H9 (cell line): ENCODE measurements around the gene RNF26. TPM values are rescaled to one million over a fixed set of nuclear protein-coding genes. Genes with fewer than 3 reads are reported as not detected.

ENCODE experiments used
- DNase-seq: peaks from one replicate; pipeline ENCODE4 v3.0.0-alpha.2; 2017
- H2AFZ ChIP-seq: one replicate; pipeline ENCODE4 v1.6.1; 2013; ENCODE audit warnings: mild to moderate bottlenecking, low read length, control low read depth, moderate library complexity
- H2AK5ac ChIP-seq: 2 replicates; pipeline ENCODE4 v1.6.1; 2013; ENCODE audit warnings: low read length, control low read depth, mixed read lengths; ENCODE audit not compliant: insufficient read length
- H2BK120ac ChIP-seq: one replicate; pipeline ENCODE4 v1.6.1; 2013; ENCODE audit warnings: low read depth, mild to moderate bottlenecking, low read length, control low read depth, inconsistent platforms; ENCODE audit not compliant: poor library complexity, severe bottlenecking
- H2BK12ac ChIP-seq: 2 replicates; pipeline ENCODE4 v1.6.1; 2013; ENCODE audit warnings: low read length, control low read depth, mixed read lengths, low read depth; ENCODE audit not compliant: insufficient read length
- H2BK15ac ChIP-seq: 2 replicates; pipeline ENCODE4 v1.6.1; 2013; ENCODE audit warnings: low read depth, low read length, control low read depth
- H2BK20ac ChIP-seq: one replicate; pipeline ENCODE4 v1.6.1; 2013; ENCODE audit warnings: low read depth, mild to moderate bottlenecking, low read length, control low read depth, inconsistent platforms; ENCODE audit not compliant: poor library complexity, severe bottlenecking
- H2BK5ac ChIP-seq: 2 replicates; pipeline ENCODE4 v1.6.1; 2013; ENCODE audit warnings: low read length, control low read depth, mixed read lengths; ENCODE audit not compliant: insufficient read length
- H3K14ac ChIP-seq: 2 replicates; pipeline ENCODE4 v1.6.1; 2013; ENCODE audit warnings: low read length, control low read depth; ENCODE audit not compliant: insufficient read depth
- H3K18ac ChIP-seq: 2 replicates; pipeline ENCODE4 v1.6.1; 2013; ENCODE audit warnings: low read depth, mild to moderate bottlenecking, mixed read lengths, low read length, control low read depth; ENCODE audit not compliant: insufficient read length
- H3K23ac ChIP-seq: 2 replicates; pipeline ENCODE4 v1.6.1; 2013; ENCODE audit warnings: low read length, control low read depth, mixed read lengths, low read depth; ENCODE audit not compliant: insufficient read length
- H3K23me2 ChIP-seq: 2 replicates; pipeline ENCODE4 v1.6.1; 2013; ENCODE audit warnings: low read depth, mild to moderate bottlenecking, mixed read lengths, low read length, control low read depth; ENCODE audit not compliant: insufficient read length, poor library complexity, severe bottlenecking
- H3K27ac ChIP-seq: 2 replicates; pipeline ENCODE4 v1.5.1; 2013; ENCODE audit warnings: low read length, control low read depth, mixed read lengths, low read depth; ENCODE audit not compliant: insufficient read length
- H3K27me3 ChIP-seq: 2 replicates; pipeline ENCODE4 v1.6.1; 2013; ENCODE audit warnings: low read length, control low read depth, inconsistent platforms; ENCODE audit not compliant: insufficient read depth
- H3K4ac ChIP-seq: 2 replicates; pipeline ENCODE4 v1.6.1; 2013; ENCODE audit warnings: low read depth, mild to moderate bottlenecking, control low read depth, inconsistent platforms, low read length, moderate library complexity
- H3K4me1 ChIP-seq: 2 replicates; pipeline ENCODE4 v1.6.1; 2013; ENCODE audit warnings: low read length, control low read depth, inconsistent platforms; ENCODE audit not compliant: insufficient read depth
- H3K4me2 ChIP-seq: 2 replicates; pipeline ENCODE4 v1.6.1; 2013; ENCODE audit warnings: low read length, control low read depth, mixed read lengths; ENCODE audit not compliant: insufficient read length, insufficient read depth
- H3K56ac ChIP-seq: 2 replicates; pipeline ENCODE4 v1.6.1; 2013; ENCODE audit warnings: low read depth, mild to moderate bottlenecking, mixed read lengths, low read length, control low read depth; ENCODE audit not compliant: insufficient read length
- H3K79me1 ChIP-seq: 2 replicates; pipeline ENCODE4 v1.6.1; 2013; ENCODE audit warnings: low read depth, mild to moderate bottlenecking, moderate library complexity, low read length, control low read depth, inconsistent platforms; ENCODE audit not compliant: insufficient read depth, poor library complexity, severe bottlenecking
- H3K79me2 ChIP-seq: 2 replicates; pipeline ENCODE4 v1.6.1; 2013; ENCODE audit warnings: low read length, control low read depth, inconsistent platforms; ENCODE audit not compliant: insufficient read depth
- H3K9ac ChIP-seq: 2 replicates; pipeline ENCODE4 v1.6.1; 2013; ENCODE audit warnings: low read length, control low read depth, mixed read lengths; ENCODE audit not compliant: insufficient read length; ENCODE audit errors: extremely low read depth
- H3K9me3 ChIP-seq: one replicate; pipeline ENCODE4 v1.6.1; 2013; ENCODE audit warnings: low read depth, low read length, inconsistent platforms; ENCODE audit not compliant: control insufficient read depth
- H3T11ph ChIP-seq: one replicate; pipeline ENCODE4 v1.6.1; 2013; ENCODE audit warnings: mild to moderate bottlenecking, low read length, control low read depth, inconsistent platforms
- H4K20me1 ChIP-seq: one replicate; pipeline ENCODE4 v1.6.1; 2013; ENCODE audit not compliant: control insufficient read depth, insufficient read length, insufficient read depth
- H4K5ac ChIP-seq: 2 replicates; pipeline ENCODE4 v1.6.1; 2013; ENCODE audit warnings: low read depth, mild to moderate bottlenecking, mixed read lengths, low read length, control low read depth; ENCODE audit not compliant: insufficient read length
- H4K8ac ChIP-seq: replicated peaks from 2 replicates; pipeline ENCODE4 v1.6.1; 2013; ENCODE audit warnings: low read length, control low read depth, mixed read lengths, low read depth; ENCODE audit not compliant: insufficient read length
- H4K91ac ChIP-seq: 2 replicates; pipeline ENCODE4 v1.6.1; 2013; ENCODE audit warnings: low read depth, mild to moderate bottlenecking, moderate library complexity, mixed read lengths, low read length, control low read depth; ENCODE audit not compliant: insufficient read length
- H3K27ac Mint-ChIP-seq, 3 experiments: 2 replicates in 2 of 3; 3 replicates in 1 of 3; pipeline ENCODE4 v1.8.0; 2020 to 2021; ENCODE audit warnings: mixed read lengths in 3 of 3, mild to moderate bottlenecking in 1 of 3, moderate library complexity in 1 of 3
- H3K27me3 Mint-ChIP-seq: 2 replicates; pipeline ENCODE4 v1.8.0; 2021; ENCODE audit warnings: low read depth, mild to moderate bottlenecking, moderate library complexity, mixed read lengths
- H3K36me3 Mint-ChIP-seq, 3 experiments: 2 replicates in 2 of 3; 3 replicates in 1 of 3; pipeline ENCODE4 v1.8.0; 2020 to 2021; ENCODE audit warnings: low read depth in 3 of 3, mixed read lengths in 3 of 3; ENCODE audit not compliant: insufficient read depth in 1 of 3
- H3K4me1 Mint-ChIP-seq, 2 experiments: 2 replicates each; pipeline ENCODE4 v1.8.0; 2020; ENCODE audit warnings: mixed read lengths in 2 of 2
- H3K4me3 Mint-ChIP-seq, 2 experiments: 2 replicates in 1 of 2; 3 replicates in 1 of 2; pipeline ENCODE4 v1.8.0; 2020 to 2021; ENCODE audit warnings: mild to moderate bottlenecking in 2 of 2, mixed read lengths in 2 of 2, moderate library complexity in 1 of 2
- H3K9me3 Mint-ChIP-seq, 2 experiments: 2 replicates in 1 of 2; 3 replicates in 1 of 2; pipeline ENCODE4 v1.8.0; 2020; ENCODE audit warnings: mild to moderate bottlenecking in 2 of 2, mixed read lengths in 2 of 2, moderate library complexity in 1 of 2
- CTCF ChIP-seq: fragments of 200-600 bp; sonication (generic); conservative IDR thresholded peaks from 3 replicates; pipeline ENCODE4 v1.8.0; 2021; ENCODE audit warnings: antibody characterized with exemption, mild to moderate bottlenecking
- WGBS: extraction: QIAGEN DNeasy Blood & Tissue Kit; methylation state at CpG from one replicate; pipeline ENCODE4 v1.1.7; 2013; ENCODE audit warnings: missing lambda C conversion rate, low lambda C conversion rate, mixed read lengths; ENCODE audit not compliant: insufficient read length; ENCODE audit errors: extremely low coverage; 5-methylcytosine and 5-hydroxymethylcytosine counted together
- total RNA-seq: library from RNA; stranded (reverse); gene quantifications from 2 replicates; pipeline ENCODE4 v1.2.1, GENCODE V29; 2021

The RNF26 gene
- total RNA-seq, 1 experiment from 2014 or later, result 57.6 TPM

GRCh38 chr11:119318240-119319135 is 15.8 kb upstream of the RNF26 start:
- Histone ChIP-seq H4K91ac (no peak overlapping the region), H2BK20ac (no peak overlapping the region), H4K20me1 (no peaks in the 10 kb centered on the region), H2AFZ (no peak overlapping the region), H2BK12ac (no peak overlapping the region), H3K56ac (no peak overlapping the region), H3K4me2 (no peak overlapping the region), H3K4ac (no peak overlapping the region), H3K27me3 (peaks cover 9% of the 10 kb centered on the region; the same call in 1 of the 2 replicates), H2AK5ac (no peak overlapping the region), H3K79me1 (no peaks in the 10 kb centered on the region), H3K23me2 (peaks cover 34% of the 10 kb centered on the region), H3K27ac (no peak overlapping the region), H4K5ac (no peak overlapping the region), H4K8ac (no peak overlapping the region), H2BK5ac (no peak overlapping the region), H3T11ph (no peak overlapping the region), H3K4me1 (peaks cover 15% of the 10 kb centered on the region; the same call in 1 of the 2 replicates), H2BK120ac (no peak overlapping the region), H3K14ac (no peak overlapping the region), H3K9me3 (no peaks in the 10 kb centered on the region), H3K18ac (peak overlapping the region; percentile 15), H2BK15ac (no peak overlapping the region; the same call in 1 of the 2 replicates), H3K79me2 (no peaks in the 10 kb centered on the region), H3K23ac (no peak overlapping the region), H3K9ac (no peak overlapping the region)
- H3K9me3 Mint-ChIP-seq, result no peaks in the 10 kb centered on the region; a peak in 1 of 5 replicates
- H3K27ac Mint-ChIP-seq, result peak overlapping the region; percentile 17 to 93 (median 77); a peak in 5 of 7 replicates
- peaks cover 0 to 6% (median 5%) of the 10 kb centered on the region in 3 experiments; a peak in 2 of 7 replicates for H3K36me3 Mint-ChIP-seq
- peak; percentile 82 for DNase-seq
- H3K4me3 Mint-ChIP-seq, result peak overlapping the region; percentile 23 to 53; a peak in 4 of 5 replicates
- H3K4me1 Mint-ChIP-seq, result peaks cover 44 to 49% of the 10 kb centered on the region in 2 experiments
- no CpG with 5 or more reads among the region's 22 CpGs for WGBS
- no peak for TF ChIP-seq CTCF
- peaks cover 38% of the 10 kb centered on the region for H3K27me3 Mint-ChIP-seq
